SU-DHL-6 (cell line): Measurements from ENCODE around the gene PDCD11.
"Not testable (repeated sequence)": the region's sequence is repeated elsewhere in the genome, so short reads cannot be mapped to it uniquely, and the experiment has no call there.

Experiments
- H2AFZ ChIP-seq: fragments of 200-600 bp; sonication (generic); 2 replicates; pipeline ENCODE4 v1.6.1; 2014; ENCODE audit warnings: low read depth, mild to moderate bottlenecking, moderate library complexity, mixed read lengths, antibody characterized with exemption, low read length; ENCODE audit not compliant: severe bottlenecking
- H3F3A ChIP-seq: fragments of 200-600 bp; shearing (Covaris generic); 2 replicates; pipeline ENCODE4 v1.6.0; 2016; ENCODE audit warnings: antibody characterized with exemption, mild to moderate bottlenecking; ENCODE audit not compliant: insufficient read depth
- H3K27ac ChIP-seq: fragments of 200-600 bp; sonication (generic); 2 replicates; pipeline ENCODE4 v1.5.1; 2016; ENCODE audit warnings: low read depth, mild to moderate bottlenecking, low read length, moderate library complexity, mixed read lengths
- H3K27me3 ChIP-seq: fragments of 200-600 bp; sonication (generic), shearing (Covaris generic); 2 replicates; pipeline ENCODE4 v1.6.0; 2014; ENCODE audit warnings: mild to moderate bottlenecking, low read length
- H3K36me3 ChIP-seq: fragments of 200-600 bp; sonication (generic); 2 replicates; pipeline ENCODE4 v1.6.1; 2014; ENCODE audit warnings: mild to moderate bottlenecking, low read length, mixed read lengths
- H3K4me2 ChIP-seq: fragments of 300-600, 200-600 bp; shearing (Covaris generic), sonication (generic); 2 replicates; pipeline ENCODE4 v1.6.0; 2014; ENCODE audit warnings: low read length, low read depth, mild to moderate bottlenecking; ENCODE audit not compliant: poor library complexity, severe bottlenecking
- H3K4me3 ChIP-seq: fragments of 200-600 bp; sonication (generic); 2 replicates; pipeline ENCODE4 v1.5.1; 2014; ENCODE audit warnings: antibody characterized with exemption, low read length, mild to moderate bottlenecking, mixed read lengths; ENCODE audit not compliant: insufficient read depth, poor library complexity, severe bottlenecking
- H3K79me2 ChIP-seq: fragments of 200-600 bp; sonication (generic); 2 replicates; pipeline ENCODE4 v1.6.1; 2014; ENCODE audit warnings: mild to moderate bottlenecking, low read length, moderate library complexity; ENCODE audit not compliant: insufficient read depth
- H3K9ac ChIP-seq: fragments of 200-600 bp; sonication (generic); 2 replicates; pipeline ENCODE4 v1.7.0; 2014; ENCODE audit warnings: mild to moderate bottlenecking, low read length
- H3K9me2 ChIP-seq: fragments of 200-600 bp; sonication (generic); replicated peaks from 2 replicates; pipeline ENCODE4 v1.6.1; 2014; ENCODE audit warnings: low read length; ENCODE audit not compliant: insufficient read depth
- H3K9me3 ChIP-seq: fragments of 200-600 bp; sonication (generic); 2 replicates; pipeline ENCODE4 v1.6.1; 2014; ENCODE audit warnings: low read length, mixed read lengths; ENCODE audit not compliant: insufficient read depth
- H4K20me1 ChIP-seq: fragments of 200-600 bp; sonication (generic); 2 replicates; pipeline ENCODE4 v1.6.1; 2014; ENCODE audit warnings: low read depth, mild to moderate bottlenecking, antibody characterized with exemption, low read length, moderate library complexity, mixed read lengths
- EZH2phosphoT487 ChIP-seq: fragments of 200-600 bp; sonication (generic), shearing (Covaris generic); conservative IDR thresholded peaks from 2 replicates; pipeline ENCODE4 v1.6.1; 2018; ENCODE audit warnings: mild to moderate bottlenecking, antibody characterized with exemption, low read length, moderate library complexity, mixed read lengths
- TF ChIP-seq, protein P1 (sequence below): fragments of 200-600 bp; sonication (generic); IDR thresholded peaks from one replicate; pipeline ENCODE4 v1.5.1; 2017; ENCODE audit warnings: antibody characterized with exemption, mild to moderate bottlenecking, low read length, moderate library complexity; ENCODE audit not compliant: insufficient read depth, poor library complexity, severe bottlenecking

PDCD11 gene

GRCh38 chr10:103353281-103353680, 43.1 kb upstream of the PDCD11 start:
- Histone ChIP-seq H3F3A (no peaks in the 10 kb centered on the region), H3K4me2 (no peak overlapping the region), H3K27ac (no peak overlapping the region), H2AFZ (no peak overlapping the region), H3K27me3 (no peaks in the 10 kb centered on the region), H3K4me3 (no peak overlapping the region), H3K9me2 (no peaks in the 10 kb centered on the region), H3K9ac (no peak overlapping the region), H3K36me3 (no peaks in the 10 kb centered on the region), H4K20me1 (no peaks in the 10 kb centered on the region), H3K79me2 (peaks cover 15% of the 10 kb centered on the region), H3K9me3 (no peaks in the 10 kb centered on the region)
- TF ChIP-seq, protein P1, sequence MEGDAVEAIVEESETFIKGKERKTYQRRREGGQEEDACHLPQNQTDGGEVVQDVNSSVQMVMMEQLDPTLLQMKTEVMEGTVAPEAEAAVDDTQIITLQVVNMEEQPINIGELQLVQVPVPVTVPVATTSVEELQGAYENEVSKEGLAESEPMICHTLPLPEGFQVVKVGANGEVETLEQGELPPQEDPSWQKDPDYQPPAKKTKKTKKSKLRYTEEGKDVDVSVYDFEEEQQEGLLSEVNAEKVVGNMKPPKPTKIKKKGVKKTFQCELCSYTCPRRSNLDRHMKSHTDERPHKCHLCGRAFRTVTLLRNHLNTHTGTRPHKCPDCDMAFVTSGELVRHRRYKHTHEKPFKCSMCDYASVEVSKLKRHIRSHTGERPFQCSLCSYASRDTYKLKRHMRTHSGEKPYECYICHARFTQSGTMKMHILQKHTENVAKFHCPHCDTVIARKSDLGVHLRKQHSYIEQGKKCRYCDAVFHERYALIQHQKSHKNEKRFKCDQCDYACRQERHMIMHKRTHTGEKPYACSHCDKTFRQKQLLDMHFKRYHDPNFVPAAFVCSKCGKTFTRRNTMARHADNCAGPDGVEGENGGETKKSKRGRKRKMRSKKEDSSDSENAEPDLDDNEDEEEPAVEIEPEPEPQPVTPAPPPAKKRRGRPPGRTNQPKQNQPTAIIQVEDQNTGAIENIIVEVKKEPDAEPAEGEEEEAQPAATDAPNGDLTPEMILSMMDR: no peak
- TF ChIP-seq EZH2phosphoT487: no peak

DNA sequence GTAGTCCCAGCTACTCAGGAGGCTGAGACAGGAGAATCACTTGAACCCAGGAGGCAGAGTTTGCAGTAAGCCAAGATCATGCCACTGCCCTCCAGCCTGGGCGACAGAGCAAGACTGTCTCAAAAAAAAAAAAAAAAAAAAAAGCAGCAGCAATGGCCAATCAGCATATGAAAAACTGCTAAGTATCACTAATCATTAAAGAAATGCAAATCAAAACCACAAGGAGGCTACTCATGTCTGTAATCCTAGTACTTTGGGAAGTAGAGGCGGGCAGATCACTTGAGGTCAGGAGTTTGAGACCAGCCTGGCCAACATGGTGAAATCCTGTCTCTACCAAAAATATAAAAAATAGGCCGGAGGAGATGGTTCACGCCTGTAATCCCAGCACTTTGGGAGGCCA, 41.9 kb upstream of the PDCD11 start:
- not testable (repeated sequence) for H3F3A ChIP-seq, H4K20me1 ChIP-seq, H2AFZ ChIP-seq, H3K9ac ChIP-seq, H3K27ac ChIP-seq, H3K4me2 ChIP-seq, H3K27me3 ChIP-seq, H3K36me3 ChIP-seq, H3K9me2 ChIP-seq, H3K4me3 ChIP-seq, H3K9me3 ChIP-seq
- peaks cover 15% of the 10 kb centered on the region for H3K79me2 ChIP-seq

DNA sequence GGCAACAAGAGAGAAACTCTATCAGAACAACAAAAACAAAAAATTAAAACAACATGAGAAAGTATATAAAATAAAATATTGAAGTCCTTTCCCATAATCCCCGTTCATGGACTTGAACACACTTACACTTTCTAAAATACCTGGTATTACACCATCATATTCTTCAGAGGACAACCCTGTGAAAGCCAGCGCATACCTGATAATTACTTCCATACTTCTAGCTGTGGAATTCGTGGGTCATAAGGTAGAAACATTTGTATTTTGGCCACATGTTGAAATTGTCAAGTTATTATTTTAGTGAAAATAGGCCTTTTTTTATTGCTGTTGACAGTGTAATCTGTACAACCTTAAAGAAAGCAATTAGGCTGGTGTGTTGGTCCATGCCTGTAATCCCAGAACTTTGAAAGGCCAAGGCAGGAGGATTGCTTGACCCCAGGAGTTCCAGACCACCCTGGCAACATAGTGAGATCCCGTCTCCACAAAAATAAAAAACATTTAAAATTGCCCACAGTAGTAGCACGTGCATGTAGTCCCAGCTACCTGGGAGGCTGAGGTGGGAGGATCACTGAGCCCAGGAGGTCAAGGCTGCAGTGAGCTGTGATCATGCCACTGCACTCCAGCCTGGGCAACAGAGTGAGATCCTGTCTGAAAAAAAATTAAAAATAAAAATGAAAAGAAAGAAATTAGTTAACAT, 40.4 kb upstream of the PDCD11 start:
- no peak for TF ChIP-seq EZH2phosphoT487
- TF ChIP-seq, protein P1: no peak
- no peak overlapping the region for H3K27ac ChIP-seq
- no peak overlapping the region for H3K4me2 ChIP-seq
- no peaks in the 10 kb centered on the region for H3K36me3 ChIP-seq
- H3F3A ChIP-seq: no peaks in the 10 kb centered on the region
- no peaks in the 10 kb centered on the region for H4K20me1 ChIP-seq
- no peak overlapping the region for H3K4me3 ChIP-seq
- H3K9ac ChIP-seq: no peak overlapping the region
- no peaks in the 10 kb centered on the region; the same call in 1 of the 2 replicates for H3K79me2 ChIP-seq
- H3K9me3 ChIP-seq: no peaks in the 10 kb centered on the region
- no peak overlapping the region for H2AFZ ChIP-seq
- H3K27me3 ChIP-seq: no peaks in the 10 kb centered on the region
- no peaks in the 10 kb centered on the region for H3K9me2 ChIP-seq

- not testable (repeated sequence) for H3K36me3 ChIP-seq, H2AFZ ChIP-seq, H4K20me1 ChIP-seq, H3K9me3 ChIP-seq, H3K9ac ChIP-seq, H3K4me2 ChIP-seq, H3F3A ChIP-seq, H3K27ac ChIP-seq, H3K4me3 ChIP-seq, H3K9me2 ChIP-seq, H3K27me3 ChIP-seq, H3K79me2 ChIP-seq
Measured at GRCh38 chr10:103359493-103359892, 36.9 kb upstream of the PDCD11 start.

DNA sequence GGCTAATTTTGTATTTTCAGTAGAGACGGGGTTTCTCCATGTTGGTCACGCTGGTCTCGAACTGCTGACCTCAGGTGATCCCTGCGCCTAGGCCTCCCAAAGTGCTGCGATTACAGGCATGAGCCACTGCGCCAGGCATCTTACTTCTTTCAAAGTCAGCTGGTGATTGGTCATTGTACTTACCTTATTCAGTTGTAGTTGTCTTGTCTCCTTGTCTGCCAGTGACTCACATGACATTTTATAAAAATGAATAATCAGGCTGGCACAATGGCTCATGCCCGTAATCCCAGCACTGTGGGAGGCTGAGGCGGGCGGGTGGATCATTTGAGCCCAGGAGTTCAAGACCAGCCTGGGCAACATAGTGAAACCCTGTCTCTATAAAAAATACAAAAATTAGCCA, 35.6 kb upstream of the PDCD11 start:
- H2AFZ ChIP-seq, H3K4me2 ChIP-seq, H3K9me3 ChIP-seq: not testable (repeated sequence)

More for the DNA sequence above, 35.6 kb upstream of the PDCD11 start:
- H3K27ac ChIP-seq, H3F3A ChIP-seq, H4K20me1 ChIP-seq, H3K79me2 ChIP-seq, H3K36me3 ChIP-seq, H3K4me3 ChIP-seq, H3K9ac ChIP-seq, H3K9me2 ChIP-seq, H3K27me3 ChIP-seq: not testable (repeated sequence)
